Prostate gland (tissue), 2 donors: ENCODE data around the gene ETV6.

Experiments used
- CTCF ChIP-seq, 4 experiments: fragments of 200-600 bp in 2 of 4; fragments of 450-650 bp in 2 of 4; sonication (generic) in 2 of 4; IDR thresholded peaks; 1 replicate in 3 of 4; 2 replicates in 1 of 4; pipeline ENCODE4 v1.5.1; 2016 to 2019; ENCODE audit warnings: antibody characterized with exemption in 4 of 4, mild to moderate bottlenecking in 2 of 4, moderate library complexity in 2 of 4
- POLR2A ChIP-seq: fragments of 450-650 bp; IDR thresholded peaks from one replicate; pipeline ENCODE4 v1.6.1; 2016; ENCODE audit warnings: antibody characterized with exemption, mild to moderate bottlenecking

GRCh38 chr12:11693067-11693466, 43.6 kb downstream of the ETV6 start:
- TF ChIP-seq POLR2A: no peak
- TF ChIP-seq CTCF (IDR thresholded peaks at IDR 0.05): no peak
